Liver (tissue), 3 donors: ENCODE measurements around the gene GHITM.
"Not testable (repeated sequence)": the region's sequence is repeated elsewhere in the genome, so short reads cannot be mapped to it uniquely, and the experiment has no call there.

Experiments used
- CTCF ChIP-seq: fragments of 150-350 bp; IDR thresholded peaks from 2 replicates; pipeline ENCODE4 v1.5.1; 2017; ENCODE audit warnings: improper control_type of control experiment, low read depth, low read length; ENCODE audit not compliant: missing input control
- SP1 ChIP-seq: IDR thresholded peaks from 2 replicates; pipeline ENCODE4 v1.6.1; 2018; ENCODE audit warnings: antibody characterized with exemption, mild to moderate bottlenecking
- TAF1 ChIP-seq: conservative IDR thresholded peaks from 2 replicates; pipeline ENCODE4 v1.6.1; 2016; ENCODE audit warnings: antibody characterized with exemption, mild to moderate bottlenecking
- TF ChIP-seq, protein P1 (sequence below): IDR thresholded peaks from 2 replicates; pipeline ENCODE4 v1.6.1; 2016; ENCODE audit warnings: antibody characterized with exemption, mild to moderate bottlenecking
- donor health status: healthy.
- donor health status: healthy.

- TF ChIP-seq CTCF, TAF1, SP1: not testable (repeated sequence)
- TF ChIP-seq, protein P1, sequence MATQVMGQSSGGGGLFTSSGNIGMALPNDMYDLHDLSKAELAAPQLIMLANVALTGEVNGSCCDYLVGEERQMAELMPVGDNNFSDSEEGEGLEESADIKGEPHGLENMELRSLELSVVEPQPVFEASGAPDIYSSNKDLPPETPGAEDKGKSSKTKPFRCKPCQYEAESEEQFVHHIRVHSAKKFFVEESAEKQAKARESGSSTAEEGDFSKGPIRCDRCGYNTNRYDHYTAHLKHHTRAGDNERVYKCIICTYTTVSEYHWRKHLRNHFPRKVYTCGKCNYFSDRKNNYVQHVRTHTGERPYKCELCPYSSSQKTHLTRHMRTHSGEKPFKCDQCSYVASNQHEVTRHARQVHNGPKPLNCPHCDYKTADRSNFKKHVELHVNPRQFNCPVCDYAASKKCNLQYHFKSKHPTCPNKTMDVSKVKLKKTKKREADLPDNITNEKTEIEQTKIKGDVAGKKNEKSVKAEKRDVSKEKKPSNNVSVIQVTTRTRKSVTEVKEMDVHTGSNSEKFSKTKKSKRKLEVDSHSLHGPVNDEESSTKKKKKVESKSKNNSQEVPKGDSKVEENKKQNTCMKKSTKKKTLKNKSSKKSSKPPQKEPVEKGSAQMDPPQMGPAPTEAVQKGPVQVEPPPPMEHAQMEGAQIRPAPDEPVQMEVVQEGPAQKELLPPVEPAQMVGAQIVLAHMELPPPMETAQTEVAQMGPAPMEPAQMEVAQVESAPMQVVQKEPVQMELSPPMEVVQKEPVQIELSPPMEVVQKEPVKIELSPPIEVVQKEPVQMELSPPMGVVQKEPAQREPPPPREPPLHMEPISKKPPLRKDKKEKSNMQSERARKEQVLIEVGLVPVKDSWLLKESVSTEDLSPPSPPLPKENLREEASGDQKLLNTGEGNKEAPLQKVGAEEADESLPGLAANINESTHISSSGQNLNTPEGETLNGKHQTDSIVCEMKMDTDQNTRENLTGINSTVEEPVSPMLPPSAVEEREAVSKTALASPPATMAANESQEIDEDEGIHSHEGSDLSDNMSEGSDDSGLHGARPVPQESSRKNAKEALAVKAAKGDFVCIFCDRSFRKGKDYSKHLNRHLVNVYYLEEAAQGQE: not testable (repeated sequence)
These were observed 41.1 kb downstream of the GHITM start for GRCh38 chr10:84180386-84180785.
